Omental fat pad (tissue), 4 donors: ENCODE measurements around the gene FSCB. TPM values are rescaled to one million over a fixed set of nuclear protein-coding genes. Genes with fewer than 3 reads are reported as not detected.
"Not testable (repeated sequence)": the region's sequence is repeated elsewhere in the genome, so short reads cannot be mapped to it uniquely, and the experiment has no call there.

Experiments
- ATAC-seq: fragments of 150-250 bp; one replicate; pipeline ENCODE4 v1.9.1; 2016; ENCODE audit warnings: mild to moderate bottlenecking, moderate library complexity; ENCODE audit not compliant: low FRiP score
- DNase-seq: peaks from one replicate; pipeline ENCODE4 v3.0.0-alpha.2; 2019; ENCODE audit warnings: low spot score
- total RNA-seq, 4 donors: library from RNA; depleted of rRNA; stranded (reverse); fragments of >200 nt; gene quantifications; one replicate each; pipeline ENCODE4 v1.1.0, GENCODE V29; 2016
- TF ChIP-seq, protein P1 (sequence below), 3 donors: fragments of 450-650 bp; IDR thresholded peaks; one replicate each; pipeline ENCODE4 v1.5.1; 2016 to 2017; ENCODE audit warnings: antibody characterized with exemption in 3 of 3, mild to moderate bottlenecking in 3 of 3, moderate library complexity in 2 of 3

FSCB gene, protein sequence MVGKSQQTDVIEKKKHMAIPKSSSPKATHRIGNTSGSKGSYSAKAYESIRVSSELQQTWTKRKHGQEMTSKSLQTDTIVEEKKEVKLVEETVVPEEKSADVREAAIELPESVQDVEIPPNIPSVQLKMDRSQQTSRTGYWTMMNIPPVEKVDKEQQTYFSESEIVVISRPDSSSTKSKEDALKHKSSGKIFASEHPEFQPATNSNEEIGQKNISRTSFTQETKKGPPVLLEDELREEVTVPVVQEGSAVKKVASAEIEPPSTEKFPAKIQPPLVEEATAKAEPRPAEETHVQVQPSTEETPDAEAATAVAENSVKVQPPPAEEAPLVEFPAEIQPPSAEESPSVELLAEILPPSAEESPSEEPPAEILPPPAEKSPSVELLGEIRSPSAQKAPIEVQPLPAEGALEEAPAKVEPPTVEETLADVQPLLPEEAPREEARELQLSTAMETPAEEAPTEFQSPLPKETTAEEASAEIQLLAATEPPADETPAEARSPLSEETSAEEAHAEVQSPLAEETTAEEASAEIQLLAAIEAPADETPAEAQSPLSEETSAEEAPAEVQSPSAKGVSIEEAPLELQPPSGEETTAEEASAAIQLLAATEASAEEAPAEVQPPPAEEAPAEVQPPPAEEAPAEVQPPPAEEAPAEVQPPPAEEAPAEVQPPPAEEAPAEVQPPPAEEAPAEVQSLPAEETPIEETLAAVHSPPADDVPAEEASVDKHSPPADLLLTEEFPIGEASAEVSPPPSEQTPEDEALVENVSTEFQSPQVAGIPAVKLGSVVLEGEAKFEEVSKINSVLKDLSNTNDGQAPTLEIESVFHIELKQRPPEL
- under 1 TPM in 1 of 4 donors, not detected in 3; 0.19 TPM for total RNA-seq

DNA sequence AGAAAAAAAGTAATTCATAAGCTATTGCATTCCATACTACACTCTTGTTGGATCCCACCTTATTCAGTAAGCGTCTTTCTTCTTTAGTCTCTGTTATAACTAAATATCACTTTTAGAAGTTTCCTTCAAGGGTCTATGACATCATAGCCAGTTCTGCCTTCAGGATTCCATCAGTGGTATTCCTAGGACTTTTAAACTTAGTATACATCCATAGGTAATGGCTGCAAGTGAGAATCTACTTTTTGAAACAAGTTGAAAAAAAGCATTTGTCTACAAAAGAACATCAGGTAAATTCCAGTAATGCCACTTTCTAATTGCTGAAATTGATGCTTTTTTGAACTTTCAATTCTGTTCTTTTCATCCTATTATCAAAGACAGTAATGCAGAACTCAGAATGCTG, at the start of gene FSCB:
Gene FSCB (minus strand): TSS at position 101 of the 400 bp plus-strand sequence. CDS start 296 bp downstream, outside the sequence.
- TF ChIP-seq, protein P1, sequence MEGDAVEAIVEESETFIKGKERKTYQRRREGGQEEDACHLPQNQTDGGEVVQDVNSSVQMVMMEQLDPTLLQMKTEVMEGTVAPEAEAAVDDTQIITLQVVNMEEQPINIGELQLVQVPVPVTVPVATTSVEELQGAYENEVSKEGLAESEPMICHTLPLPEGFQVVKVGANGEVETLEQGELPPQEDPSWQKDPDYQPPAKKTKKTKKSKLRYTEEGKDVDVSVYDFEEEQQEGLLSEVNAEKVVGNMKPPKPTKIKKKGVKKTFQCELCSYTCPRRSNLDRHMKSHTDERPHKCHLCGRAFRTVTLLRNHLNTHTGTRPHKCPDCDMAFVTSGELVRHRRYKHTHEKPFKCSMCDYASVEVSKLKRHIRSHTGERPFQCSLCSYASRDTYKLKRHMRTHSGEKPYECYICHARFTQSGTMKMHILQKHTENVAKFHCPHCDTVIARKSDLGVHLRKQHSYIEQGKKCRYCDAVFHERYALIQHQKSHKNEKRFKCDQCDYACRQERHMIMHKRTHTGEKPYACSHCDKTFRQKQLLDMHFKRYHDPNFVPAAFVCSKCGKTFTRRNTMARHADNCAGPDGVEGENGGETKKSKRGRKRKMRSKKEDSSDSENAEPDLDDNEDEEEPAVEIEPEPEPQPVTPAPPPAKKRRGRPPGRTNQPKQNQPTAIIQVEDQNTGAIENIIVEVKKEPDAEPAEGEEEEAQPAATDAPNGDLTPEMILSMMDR (IDR thresholded peaks at IDR 0.05), result no peak
- no peak for DNase-seq
- ATAC-seq, result no peak

DNA sequence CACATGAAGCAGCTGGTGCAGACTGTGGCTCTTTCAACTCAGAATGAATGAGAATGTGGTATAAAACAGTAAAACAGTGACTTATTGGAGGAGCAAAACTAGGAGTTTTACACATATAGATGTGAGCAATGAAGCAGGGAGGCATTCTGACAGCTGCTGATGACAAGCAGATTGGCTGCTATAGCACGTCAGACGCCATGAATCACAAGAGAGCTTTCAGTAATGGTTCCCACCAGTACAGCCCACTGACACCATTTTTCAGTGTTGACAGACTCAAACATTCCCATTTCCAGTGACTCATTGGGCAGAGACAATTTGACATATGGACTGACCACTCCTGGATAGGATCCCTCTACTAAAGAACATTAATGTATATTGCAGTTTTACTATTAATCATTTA, 24.6 kb upstream of the FSCB start:
- ATAC-seq (no peak), DNase-seq (no peak)
- TF ChIP-seq, protein P1 (IDR thresholded peaks at IDR 0.05), result no peak

DNA sequence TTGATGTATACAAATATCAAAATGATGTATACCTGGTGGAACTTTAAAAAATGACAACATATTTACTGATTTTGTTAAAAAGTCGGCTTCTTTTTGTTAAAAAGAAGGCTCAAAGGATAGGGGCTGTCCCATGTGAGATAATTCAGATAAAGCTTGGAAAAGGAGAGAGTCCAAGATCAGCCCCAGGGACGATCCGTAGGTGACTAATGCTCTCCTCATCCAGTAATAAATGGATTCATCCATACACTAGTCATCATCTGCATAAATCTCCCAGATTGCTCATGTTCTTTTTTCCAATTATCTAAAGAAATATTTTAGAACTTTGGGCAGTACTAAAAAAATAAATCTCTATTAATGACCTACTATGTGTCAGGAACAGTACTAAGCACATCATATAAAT, 23.4 kb upstream of the FSCB start:
- TF ChIP-seq, protein P1 (IDR thresholded peaks at IDR 0.05), result no peak
- DNase-seq (no peak), ATAC-seq (no peak)

DNA sequence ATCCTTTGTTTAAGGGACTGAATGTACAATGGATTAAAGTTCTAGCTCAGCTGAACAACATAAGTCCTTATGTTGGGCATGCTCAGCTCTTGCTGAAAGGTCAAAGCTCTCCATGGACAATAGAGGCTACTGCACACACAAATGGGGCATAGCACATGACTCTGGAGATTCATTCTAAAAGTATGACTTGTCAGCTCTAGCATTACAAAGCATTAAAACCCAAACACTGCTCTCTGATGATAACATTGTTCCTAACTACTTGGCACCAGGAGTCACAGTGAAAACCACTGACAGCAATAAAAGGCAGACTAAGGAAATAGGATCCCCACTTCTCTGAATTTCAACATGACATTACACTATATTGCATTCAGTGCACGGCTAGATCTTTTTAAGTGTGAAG, 21.9 kb upstream of the FSCB start:
- DNase-seq, result no peak
- TF ChIP-seq, protein P1 (IDR thresholded peaks at IDR 0.05), result no peak
- no peak for ATAC-seq

DNA sequence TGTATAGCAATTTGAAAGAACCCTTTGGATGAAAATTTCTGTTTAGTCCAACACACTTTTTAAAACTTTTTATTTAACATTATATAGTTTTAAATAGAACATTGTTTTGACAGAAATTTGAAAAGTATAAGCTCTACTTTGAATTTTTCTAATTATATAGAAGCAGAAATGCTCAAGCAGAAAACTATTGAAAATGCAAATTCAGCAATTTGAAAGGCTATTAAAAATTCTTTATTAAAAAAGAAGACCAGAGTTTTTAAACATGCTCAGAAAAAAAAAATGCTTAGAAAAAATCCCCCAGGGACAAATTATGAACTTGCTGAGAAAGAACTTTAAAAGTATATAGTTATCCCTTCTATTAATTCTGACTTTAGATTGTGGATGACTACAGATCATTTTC, 21.1 kb upstream of the FSCB start:
- TF ChIP-seq, protein P1 (IDR thresholded peaks at IDR 0.05), result no peak
- no peak for ATAC-seq

DNA sequence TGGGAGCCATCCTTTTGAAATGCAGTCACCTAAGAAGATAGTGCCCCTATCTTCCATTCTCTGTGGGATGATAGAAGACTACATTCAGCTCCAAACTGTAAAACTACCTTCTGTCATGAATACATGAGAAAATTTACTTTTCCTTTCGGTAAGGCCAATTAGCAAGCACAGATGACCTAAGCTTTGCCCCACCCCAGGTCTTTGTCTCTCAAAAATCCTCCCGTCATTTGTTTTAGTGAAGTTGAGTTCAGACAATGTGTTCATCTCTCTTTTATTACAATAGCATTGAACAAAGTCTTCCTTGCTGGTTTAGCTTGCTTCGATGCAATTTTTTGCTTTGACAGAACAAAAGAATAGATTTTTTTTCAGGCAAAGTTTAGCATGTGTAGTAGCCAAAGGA, 18.2 kb upstream of the FSCB start:
- ATAC-seq (no peak), DNase-seq (no peak)
- TF ChIP-seq, protein P1 (IDR thresholded peaks at IDR 0.05), result no peak

More for the DNA sequence above, 21.1 kb upstream of the FSCB start:
- no peak for DNase-seq

DNA sequence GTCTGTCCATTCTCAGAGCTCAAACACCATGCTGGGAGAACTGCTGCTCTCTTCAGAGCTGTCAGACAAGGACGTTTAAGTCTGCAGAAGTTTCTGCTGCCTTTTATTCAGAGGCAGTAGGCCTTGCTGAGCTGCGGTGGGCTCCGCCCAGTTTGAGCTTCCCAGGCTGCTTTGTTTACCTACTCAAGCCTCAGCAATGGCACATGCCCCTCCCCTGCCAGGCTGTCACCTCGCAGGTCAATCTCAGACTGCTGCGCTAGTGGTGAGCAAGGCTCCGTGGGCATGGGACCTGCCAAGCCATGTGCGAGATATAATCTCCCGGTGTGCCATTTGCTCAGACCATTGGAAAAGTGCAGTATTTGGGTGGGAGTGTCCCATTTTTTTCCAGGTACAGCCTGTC, 8.6 kb upstream of the FSCB start:
- DNase-seq, ATAC-seq: not testable (repeated sequence)
